Sigmoid colon (tissue), 4 donors: ENCODE results near the gene GADL1.

ENCODE experiments used
- CTCF ChIP-seq, 4 experiments: fragments of 450-650 bp in 3 of 4; fragments of 200-600 bp in 1 of 4; IDR thresholded peaks; one replicate each; pipeline ENCODE4 v1.5.1; 2016 to 2019; ENCODE audit warnings: antibody characterized with exemption in 4 of 4, mild to moderate bottlenecking in 3 of 4, moderate library complexity in 2 of 4
- EP300 ChIP-seq, 4 donors: sonication (generic); formaldehyde crosslinking; IDR thresholded peaks; one replicate each; pipeline ENCODE4 v1.6.1; 2017; ENCODE audit warnings: antibody characterized with exemption in 4 of 4
- POLR2AphosphoS5 ChIP-seq, 4 donors: sonication (generic); formaldehyde crosslinking; IDR thresholded peaks; one replicate each; pipeline ENCODE4 v1.6.1; 2017; ENCODE audit warnings: antibody characterized with exemption in 4 of 4

GRCh38 chr3:30720586-30721313 is 173.7 kb downstream of the GADL1 start:
- TF ChIP-seq CTCF (IDR thresholded peaks at IDR 0.05) (no peak), POLR2AphosphoS5 (IDR thresholded peaks at IDR 0.05) (no peak), EP300 (IDR thresholded peaks at IDR 0.05) (no peak)
